Measurements from ENCODE around the gene MRPL2.

The MRPL2 gene

GRCh38 chr6:43097098-43097489 lies 37.9 kb upstream of the MRPL2 start:
- TF ChIP-seq CTCF (IDR thresholded peaks at IDR 0.05; ENCODE audit: low read depth, low read length), result peak; percentile 15
- no peak overlapping the region for H3K4me3 ChIP-seq (replicated peaks in 1 of 2; ENCODE audit: low read depth in 2 of 2, low read length in 2 of 2)
- DNase-seq (ENCODE audit: low read depth in 2 of 2), result no peak

GRCh38 chr6:43096451-43097097 lies 37.3 kb upstream of the MRPL2 start:
- H3K4me3 ChIP-seq (replicated peaks in 1 of 2; ENCODE audit: low read depth in 2 of 2, low read length in 2 of 2), result no peak overlapping the region
- peak; percentile 84 to 93 for DNase-seq (ENCODE audit: low read depth in 2 of 2)
- TF ChIP-seq CTCF (IDR thresholded peaks at IDR 0.05; ENCODE audit: low read depth, low read length), result no peak

GRCh38 chr6:43095939-43096338 lies 36.7 kb upstream of the MRPL2 start:
- no peak for TF ChIP-seq CTCF (IDR thresholded peaks at IDR 0.05; ENCODE audit: low read depth, low read length)
- no peak overlapping the region for H3K4me3 ChIP-seq (replicated peaks in 1 of 2; ENCODE audit: low read depth in 2 of 2, low read length in 2 of 2)

GRCh38 chr6:43093436-43094289 lies 34.4 kb upstream of the MRPL2 start:
- H3K4me3 ChIP-seq (replicated peaks in 1 of 2; ENCODE audit: low read depth in 2 of 2, low read length in 2 of 2), result peak overlapping the region in 1 of 2 donors; percentile 39
- peak; percentile 64 to 90 for DNase-seq (ENCODE audit: low read depth in 2 of 2)
- no peak for TF ChIP-seq CTCF (IDR thresholded peaks at IDR 0.05; ENCODE audit: low read depth, low read length)

More at GRCh38 chr6:43095939-43096338, 36.7 kb upstream of the MRPL2 start:
- DNase-seq (ENCODE audit: low read depth in 2 of 2), result no peak

GRCh38 chr6:43092635-43093034 lies 33.4 kb upstream of the MRPL2 start:
- H3K4me3 ChIP-seq (replicated peaks in 1 of 2; ENCODE audit: low read depth in 2 of 2, low read length in 2 of 2), result no peak overlapping the region
- TF ChIP-seq CTCF (IDR thresholded peaks at IDR 0.05; ENCODE audit: low read depth, low read length), result no peak
- no peak for DNase-seq (ENCODE audit: low read depth in 2 of 2)

GRCh38 chr6:43091436-43091991 lies 32.3 kb upstream of the MRPL2 start:
- DNase-seq (ENCODE audit: low read depth in 2 of 2), result no peak
- no peak for TF ChIP-seq CTCF (IDR thresholded peaks at IDR 0.05; ENCODE audit: low read depth, low read length)
- no peak overlapping the region for H3K4me3 ChIP-seq (replicated peaks in 1 of 2; ENCODE audit: low read depth in 2 of 2, low read length in 2 of 2)
